RKO (cell line): ENCODE data around the gene UBQLN4.

Experiments used
- DNase-seq: peaks from one replicate; pipeline ENCODE4 v3.0.0-alpha.2; 2016; ENCODE audit warnings: low spot score

Gene UBQLN4

GRCh38 chr1:156053768-156054499 is at the start of gene UBQLN4:
Gene UBQLN4, minus strand, starts transcription at chr1:156053798. Its CDS starts 97 bp downstream, at chr1:156053701.
- peak; percentile 84 for DNase-seq

GRCh38 chr1:156102633-156103511 is 49.3 kb upstream of the UBQLN4 start:
- no peak for DNase-seq

GRCh38 chr1:156101880-156102279 is 48.3 kb upstream of the UBQLN4 start:
- DNase-seq = no peak

- no peak for DNase-seq
Observed at GRCh38 chr1:156100205-156100995, 46.8 kb upstream of the UBQLN4 start.

GRCh38 chr1:156099282-156099681 is 45.7 kb upstream of the UBQLN4 start:
- DNase-seq = no peak

- no peak for DNase-seq
Observed at GRCh38 chr1:156098784-156099183, 45.2 kb upstream of the UBQLN4 start.

- no peak for DNase-seq
Observed at GRCh38 chr1:156097499-156098178, 44.0 kb upstream of the UBQLN4 start.

- DNase-seq = peak; percentile 80
Observed at GRCh38 chr1:156096640-156097391, 43.2 kb upstream of the UBQLN4 start.

GRCh38 chr1:156095906-156096508 is 42.4 kb upstream of the UBQLN4 start:
- no peak for DNase-seq

GRCh38 chr1:156091610-156092009 is 38.0 kb upstream of the UBQLN4 start:
- DNase-seq = no peak

GRCh38 chr1:156090840-156091188 is 37.2 kb upstream of the UBQLN4 start:
- peak; percentile 77 for DNase-seq

GRCh38 chr1:156090138-156090839 is 36.7 kb upstream of the UBQLN4 start:
- DNase-seq = no peak

- no peak for DNase-seq
Observed at GRCh38 chr1:156089704-156090103, 36.1 kb upstream of the UBQLN4 start.

- DNase-seq = no peak
Observed at GRCh38 chr1:156086256-156086662, 32.7 kb upstream of the UBQLN4 start.

- DNase-seq = no peak
Observed at GRCh38 chr1:156083800-156084790, 30.5 kb upstream of the UBQLN4 start.

GRCh38 chr1:156082309-156083091 is 28.9 kb upstream of the UBQLN4 start, which contains the start of gene MEX3A:
Gene MEX3A, minus strand, starts transcription at chr1:156082465. Its CDS starts 467 bp downstream, at chr1:156081998.
- peak; percentile 86 for DNase-seq

- DNase-seq = peak; percentile 20
Observed at GRCh38 chr1:156081917-156082308, 28.3 kb upstream of the UBQLN4 start.
